Nephron progenitor cell (in vitro differentiated cells): Measurements from ENCODE around the gene SEZ6L.

ENCODE experiments used
- DNase-seq: peaks from one replicate; pipeline ENCODE4 v3.0.0; 2021
- H3K27ac Mint-ChIP-seq: 2 replicates; pipeline ENCODE4 v1.8.0; 2021; ENCODE audit warnings: mild to moderate bottlenecking, moderate library complexity, mixed read lengths
- H3K27me3 Mint-ChIP-seq: 2 replicates; pipeline ENCODE4 v1.8.0; 2021; ENCODE audit warnings: mild to moderate bottlenecking, low read depth, mixed read lengths; ENCODE audit not compliant: poor library complexity
- H3K36me3 Mint-ChIP-seq: 2 replicates; pipeline ENCODE4 v1.8.0; 2021; ENCODE audit warnings: low read depth, mixed read lengths
- H3K4me1 Mint-ChIP-seq: 2 replicates; pipeline ENCODE4 v1.8.0; 2021; ENCODE audit warnings: mixed read lengths
- H3K4me3 Mint-ChIP-seq: 2 replicates; pipeline ENCODE4 v1.8.0; 2021; ENCODE audit warnings: mild to moderate bottlenecking, moderate library complexity, mixed read lengths
- H3K9me3 Mint-ChIP-seq: 2 replicates; pipeline ENCODE4 v1.8.0; 2021; ENCODE audit warnings: mild to moderate bottlenecking, moderate library complexity, mixed read lengths
- TF ChIP-seq, protein P1 (sequence below): fragments of 200-600 bp; sonication (generic); IDR thresholded peaks from 2 replicates; pipeline ENCODE4 v1.5.0; 2021; ENCODE audit warnings: antibody characterized with exemption

SEZ6L gene

DNA sequence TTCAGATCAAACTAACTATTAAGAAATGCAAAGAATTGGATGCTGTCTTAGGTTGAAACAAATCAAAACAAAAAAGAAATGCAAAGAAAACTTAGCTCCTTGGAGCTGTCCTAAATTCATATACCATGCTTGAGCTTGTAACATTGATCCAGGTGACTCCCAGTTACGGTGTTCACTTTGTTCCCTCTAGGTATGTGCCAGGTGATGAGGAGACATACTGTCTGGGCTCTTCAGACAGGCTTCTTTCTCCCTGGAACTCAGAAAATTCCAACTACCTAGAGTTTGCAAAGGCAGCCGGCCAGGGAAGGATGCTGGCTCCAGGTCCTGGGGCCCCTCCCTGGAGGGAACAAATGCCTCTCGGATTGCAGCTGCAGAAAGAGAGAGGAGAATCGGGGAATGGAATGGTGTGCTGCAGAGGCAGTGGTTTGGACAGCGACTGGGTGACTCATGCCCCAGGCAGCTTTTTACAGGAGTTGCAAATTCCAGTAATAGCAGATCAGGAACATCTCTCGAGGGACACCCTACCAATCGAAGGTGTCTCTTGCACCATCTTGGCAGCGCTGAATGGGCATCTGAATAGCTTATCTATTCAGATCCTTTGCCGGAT is 247.5 kb downstream of the SEZ6L start:
- H3K27ac Mint-ChIP-seq = no peak overlapping the region
- no peak overlapping the region for H3K4me3 Mint-ChIP-seq
- no peak for DNase-seq
- H3K36me3 Mint-ChIP-seq = no peaks in the 10 kb centered on the region
- no peaks in the 10 kb centered on the region for H3K4me1 Mint-ChIP-seq
- TF ChIP-seq, protein P1, sequence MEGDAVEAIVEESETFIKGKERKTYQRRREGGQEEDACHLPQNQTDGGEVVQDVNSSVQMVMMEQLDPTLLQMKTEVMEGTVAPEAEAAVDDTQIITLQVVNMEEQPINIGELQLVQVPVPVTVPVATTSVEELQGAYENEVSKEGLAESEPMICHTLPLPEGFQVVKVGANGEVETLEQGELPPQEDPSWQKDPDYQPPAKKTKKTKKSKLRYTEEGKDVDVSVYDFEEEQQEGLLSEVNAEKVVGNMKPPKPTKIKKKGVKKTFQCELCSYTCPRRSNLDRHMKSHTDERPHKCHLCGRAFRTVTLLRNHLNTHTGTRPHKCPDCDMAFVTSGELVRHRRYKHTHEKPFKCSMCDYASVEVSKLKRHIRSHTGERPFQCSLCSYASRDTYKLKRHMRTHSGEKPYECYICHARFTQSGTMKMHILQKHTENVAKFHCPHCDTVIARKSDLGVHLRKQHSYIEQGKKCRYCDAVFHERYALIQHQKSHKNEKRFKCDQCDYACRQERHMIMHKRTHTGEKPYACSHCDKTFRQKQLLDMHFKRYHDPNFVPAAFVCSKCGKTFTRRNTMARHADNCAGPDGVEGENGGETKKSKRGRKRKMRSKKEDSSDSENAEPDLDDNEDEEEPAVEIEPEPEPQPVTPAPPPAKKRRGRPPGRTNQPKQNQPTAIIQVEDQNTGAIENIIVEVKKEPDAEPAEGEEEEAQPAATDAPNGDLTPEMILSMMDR = no peak
- H3K27me3 Mint-ChIP-seq = peaks cover 35% of the 10 kb centered on the region
- no peaks in the 10 kb centered on the region for H3K9me3 Mint-ChIP-seq

DNA sequence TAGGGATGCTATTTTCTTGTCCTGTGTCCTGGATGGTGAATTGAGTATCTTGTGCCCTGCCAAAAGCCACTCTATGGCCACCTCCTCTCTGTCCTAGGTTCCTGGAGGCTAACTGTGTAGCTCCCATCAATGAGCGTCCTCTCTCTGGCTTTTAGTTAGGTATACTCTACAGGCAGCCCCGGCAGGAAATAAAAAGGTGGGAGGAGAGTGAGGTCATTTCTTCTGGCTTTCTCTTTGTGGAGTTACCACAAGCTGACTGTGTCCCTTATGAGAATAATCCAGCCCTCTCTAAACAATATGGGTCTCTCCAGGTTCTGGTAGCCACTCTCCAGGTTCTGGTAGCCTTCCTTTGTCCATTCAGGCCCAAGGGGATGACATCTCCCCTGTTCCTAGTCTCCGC is 248.1 kb downstream of the SEZ6L start:
- no peaks in the 10 kb centered on the region for H3K4me1 Mint-ChIP-seq
- no peak overlapping the region for H3K4me3 Mint-ChIP-seq
- peaks cover 1% of the 10 kb centered on the region for H3K9me3 Mint-ChIP-seq
- TF ChIP-seq, protein P1 = no peak
- H3K27ac Mint-ChIP-seq = no peak overlapping the region
- H3K27me3 Mint-ChIP-seq = peaks cover 39% of the 10 kb centered on the region
- no peaks in the 10 kb centered on the region for H3K36me3 Mint-ChIP-seq
- DNase-seq = no peak

DNA sequence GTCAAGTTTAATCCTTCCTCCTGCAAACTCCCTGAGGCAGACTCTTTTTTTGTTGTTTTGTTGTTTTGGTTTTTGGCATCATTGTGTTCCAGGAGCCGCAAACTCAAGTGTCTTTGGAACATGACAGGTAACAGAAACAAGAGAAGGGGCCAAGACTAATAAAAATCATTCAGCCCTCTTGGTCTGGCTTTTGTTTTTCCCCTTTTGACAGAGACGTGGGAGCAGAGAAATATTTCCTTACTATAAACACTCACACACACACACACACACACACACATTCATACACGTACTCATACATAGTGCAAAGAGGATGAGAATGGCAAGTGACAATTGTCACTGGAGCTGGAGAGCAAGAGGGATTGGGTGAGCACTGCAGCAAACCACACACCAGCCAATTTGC is 249.4 kb downstream of the SEZ6L start:
- no peak for DNase-seq
- H3K4me3 Mint-ChIP-seq = no peak overlapping the region
- H3K27me3 Mint-ChIP-seq = peaks cover 45% of the 10 kb centered on the region
- no peak overlapping the region for H3K27ac Mint-ChIP-seq
- H3K9me3 Mint-ChIP-seq = peaks cover 13% of the 10 kb centered on the region
- no peaks in the 10 kb centered on the region for H3K4me1 Mint-ChIP-seq
- TF ChIP-seq, protein P1 = no peak
- H3K36me3 Mint-ChIP-seq = no peaks in the 10 kb centered on the region

DNA sequence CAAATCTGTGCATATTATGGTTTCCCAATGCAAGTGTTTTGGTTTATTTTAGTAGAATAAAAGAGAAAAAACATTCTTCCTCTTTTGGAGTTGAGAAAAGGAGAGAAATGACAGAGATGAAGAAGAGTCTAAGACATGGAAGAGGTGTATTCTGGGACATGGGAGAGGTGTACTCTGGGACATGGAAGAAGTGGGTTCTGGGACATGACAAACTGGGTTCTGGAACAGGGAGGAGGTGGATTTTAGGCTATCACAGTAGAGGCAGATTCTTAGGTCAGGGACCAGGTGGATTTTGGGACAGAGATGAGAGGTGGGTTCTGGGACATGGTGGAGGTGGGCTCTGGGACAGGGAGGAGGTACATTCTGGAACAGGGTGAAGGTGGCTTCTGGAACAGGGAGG is 257.7 kb downstream of the SEZ6L start:
- DNase-seq = no peak
- peak overlapping the region; percentile 43 for H3K4me3 Mint-ChIP-seq
- peaks cover 23% of the 10 kb centered on the region for H3K9me3 Mint-ChIP-seq
- H3K27ac Mint-ChIP-seq = no peak overlapping the region
- H3K27me3 Mint-ChIP-seq = peaks cover 65% of the 10 kb centered on the region
- H3K36me3 Mint-ChIP-seq = no peaks in the 10 kb centered on the region
- H3K4me1 Mint-ChIP-seq = peaks cover 26% of the 10 kb centered on the region
- TF ChIP-seq, protein P1 = no peak

DNA sequence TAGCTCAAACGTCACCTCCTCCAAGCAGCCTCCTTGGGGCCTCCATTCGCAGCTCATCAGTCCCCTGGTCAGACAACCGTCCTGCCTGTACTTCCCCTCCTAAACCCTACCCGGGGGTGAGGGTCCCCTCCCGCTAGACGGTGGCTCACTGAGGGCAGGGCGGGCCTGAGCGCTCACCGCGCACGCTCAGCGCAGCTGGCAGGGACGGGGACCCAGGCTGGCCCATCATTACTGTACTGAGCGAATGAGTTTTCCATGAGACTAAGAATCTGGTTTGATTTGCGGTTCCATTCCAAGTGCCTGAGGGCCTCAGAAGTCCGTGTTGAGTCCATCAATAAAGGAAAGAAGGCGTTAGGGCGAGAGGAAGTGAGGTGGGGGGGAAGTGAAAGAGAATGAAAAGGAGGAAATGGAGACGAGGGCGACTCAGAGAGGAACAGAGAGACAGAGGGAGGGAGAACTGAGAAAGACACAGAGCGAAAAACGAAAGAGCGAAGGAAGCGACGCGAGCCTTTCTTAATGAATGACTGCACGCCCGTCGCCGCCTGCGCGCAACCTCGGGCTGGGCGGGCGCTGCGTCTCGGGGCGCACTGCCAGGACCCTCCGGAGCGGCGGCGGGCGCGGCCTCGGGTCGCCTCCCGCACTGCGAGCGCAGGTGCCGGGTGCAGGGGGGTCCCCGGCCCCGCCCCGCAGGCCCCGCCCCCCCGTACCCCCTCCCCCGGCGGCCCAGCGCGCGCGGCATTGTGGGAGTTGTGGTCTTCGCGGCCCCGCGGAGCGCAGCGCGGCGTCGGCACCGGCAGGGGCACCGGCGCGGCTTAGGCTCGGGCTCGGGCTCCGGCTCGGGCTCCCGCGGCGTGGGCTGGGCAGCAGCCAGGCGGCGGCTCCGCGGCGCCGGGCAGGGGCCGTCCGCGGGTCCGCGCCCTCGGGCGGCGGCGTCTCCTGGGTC is 259.5 kb downstream of the SEZ6L start, which contains the start of gene ASPHD2:
Gene ASPHD2, plus strand, starts transcription at position 746 of the 943 bp plus-strand sequence. CDS start 4,356 bp downstream, outside the sequence.
- Mint-ChIP-seq H3K36me3 (no peaks in the 10 kb centered on the region), H3K4me3 (peak within 1 kb of the TSS; percentile 95), H3K27ac (no peak within 1 kb of the TSS), H3K4me1 (peaks cover 26% of the 10 kb centered on the region), H3K9me3 (peaks cover 8% of the 10 kb centered on the region), H3K27me3 (peaks cover 61% of the 10 kb centered on the region)
- peak; percentile 79 for DNase-seq
- TF ChIP-seq, protein P1 = no peak
